T-helper 2 cell treated with Interferon-gamma antibody and Interleukin-4, amounts not matched to agents 100 ng/mL and 5 ng/mL, for 36 hours (primary cell): ENCODE data around the gene STIM1. TPM values are rescaled to one million over a fixed set of nuclear protein-coding genes. Genes with fewer than 3 reads are reported as not detected.
"Not testable (repeated sequence)": the region's sequence is repeated elsewhere in the genome, so short reads cannot be mapped to it uniquely, and the experiment has no call there.

ENCODE experiments used
- intact Hi-C: fragments of 100-400 bp; cut with micrococcal nuclease; formaldehyde crosslinking; loops from one replicate; pipeline ENCODE4 v1.15.1; 2023
- total RNA-seq: library from RNA; stranded (reverse); gene quantifications from 2 replicates; pipeline ENCODE4 v1.2.3, GENCODE V29; 2022

STIM1 gene
- total RNA-seq, 1 donor from 2014 or later = 93.1 TPM

DNA sequence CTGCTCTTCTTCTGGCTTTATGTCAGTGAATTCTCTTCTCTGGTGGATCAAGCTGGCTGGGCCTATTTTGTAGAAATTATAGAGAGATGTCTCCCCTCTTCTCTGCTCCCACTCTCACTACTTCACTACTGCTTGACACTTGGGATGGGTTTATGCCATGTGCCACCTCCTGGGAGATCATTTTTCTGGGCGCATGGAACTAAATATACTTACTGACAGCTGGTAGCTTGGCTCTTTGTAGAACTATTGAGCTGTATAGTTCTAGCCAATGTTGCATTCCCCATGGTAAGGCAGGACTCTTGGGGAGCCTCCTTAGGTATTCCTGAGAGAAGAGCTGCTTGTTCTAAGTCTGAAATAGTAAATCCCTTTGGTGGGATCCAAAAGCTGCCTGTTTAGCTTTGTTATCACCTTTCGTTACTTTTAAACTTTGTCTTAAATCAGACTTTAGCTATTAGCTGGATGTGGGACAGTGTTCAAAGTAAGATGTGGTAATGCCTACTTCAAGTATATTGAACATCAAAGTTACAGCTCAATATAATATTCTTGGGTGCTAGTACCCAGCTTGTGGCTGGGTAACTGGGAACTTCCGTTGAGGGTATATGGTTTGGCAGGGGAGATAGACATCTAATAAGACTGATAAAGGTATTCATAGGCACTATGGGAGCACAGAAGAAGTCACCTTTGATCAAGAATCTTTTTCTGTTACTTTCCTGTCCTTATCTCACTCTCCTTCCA is 151.6 kb downstream of the STIM1 start:
- intact Hi-C loops = no loop called here

DNA sequence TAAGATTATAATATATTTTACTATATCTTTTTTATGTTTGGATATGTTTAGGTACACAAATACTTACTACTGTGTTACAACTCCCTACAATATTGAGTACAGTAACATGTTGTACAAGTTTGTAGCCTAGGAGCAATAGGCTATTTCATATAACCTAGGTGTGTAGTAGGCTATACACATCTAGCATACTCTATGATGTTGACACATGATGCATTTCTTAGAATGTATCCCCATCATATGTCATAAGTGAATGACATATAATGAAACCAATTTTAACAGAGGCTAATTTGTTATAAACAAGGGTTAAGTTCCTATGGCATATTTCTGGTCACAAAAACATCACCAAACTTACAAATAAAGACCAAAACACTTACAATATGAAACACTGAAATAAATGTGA is 152.7 kb downstream of the STIM1 start:
- intact Hi-C loops = no loop called here

DNA sequence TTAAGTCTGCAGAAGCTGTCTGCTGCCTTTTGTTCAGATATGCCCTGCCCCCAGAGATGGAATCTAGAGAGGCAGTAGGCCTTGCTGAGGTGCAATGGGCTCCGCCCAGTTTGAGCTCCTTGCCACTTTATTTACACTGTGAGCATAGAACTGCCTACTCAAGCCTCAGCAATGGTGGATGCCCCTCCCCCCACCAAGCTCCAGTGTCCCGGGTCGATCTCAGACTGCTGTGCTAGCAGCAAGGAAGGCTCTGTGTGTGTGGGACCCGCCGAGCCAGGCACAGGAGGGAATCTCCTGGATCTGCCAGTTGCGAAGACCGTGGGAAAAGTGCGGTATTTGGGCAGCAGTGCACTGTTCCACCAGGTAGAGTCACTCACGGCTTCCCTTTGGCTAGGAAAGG is 161.1 kb downstream of the STIM1 start:
- intact Hi-C loops = not testable (repeated sequence)

DNA sequence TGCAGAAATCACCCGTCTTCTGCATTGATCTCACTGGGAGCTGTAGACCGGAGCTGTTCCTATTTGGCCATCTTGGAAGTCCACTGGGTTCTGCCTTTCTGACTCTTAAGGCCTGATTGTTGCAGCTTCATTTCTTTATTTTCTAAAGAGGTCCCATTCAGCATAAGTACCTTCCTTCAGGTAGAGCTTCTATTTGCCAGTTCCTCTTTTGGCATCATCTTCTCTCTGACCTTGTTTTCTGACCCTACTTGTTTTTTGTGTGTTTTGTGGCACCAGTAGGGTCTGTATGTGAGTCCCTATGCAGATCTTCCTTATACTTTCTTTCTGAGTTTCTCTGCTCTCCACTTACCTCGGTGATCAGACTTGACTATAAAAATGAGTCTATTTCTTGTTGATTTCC is 161.7 kb downstream of the STIM1 start:
- intact Hi-C loops = no loop called here

DNA sequence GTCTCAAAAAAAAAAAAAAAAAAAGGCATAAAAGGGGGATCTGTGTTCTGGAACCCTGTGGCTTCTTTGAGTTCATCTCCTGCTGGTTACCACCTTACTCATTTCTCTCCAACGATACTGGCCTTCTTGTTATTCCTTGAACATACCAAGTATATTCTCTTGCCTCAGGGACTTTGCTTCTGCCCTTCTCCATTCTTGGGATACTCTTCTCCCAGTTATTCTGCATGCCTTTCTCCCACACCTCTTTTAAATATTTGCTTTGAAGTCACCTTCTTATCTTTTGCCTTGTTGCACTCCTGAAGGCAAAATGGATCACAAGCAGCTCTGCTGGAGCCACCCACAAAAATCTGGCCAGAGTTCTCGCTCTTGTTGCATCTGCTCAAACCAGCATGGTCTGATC is 163.2 kb downstream of the STIM1 start:
- intact Hi-C loops = loop anchor here (2.0 kb wide), 1 partner anchor 16 kb away; no protein-coding TSS in a partner anchor

DNA sequence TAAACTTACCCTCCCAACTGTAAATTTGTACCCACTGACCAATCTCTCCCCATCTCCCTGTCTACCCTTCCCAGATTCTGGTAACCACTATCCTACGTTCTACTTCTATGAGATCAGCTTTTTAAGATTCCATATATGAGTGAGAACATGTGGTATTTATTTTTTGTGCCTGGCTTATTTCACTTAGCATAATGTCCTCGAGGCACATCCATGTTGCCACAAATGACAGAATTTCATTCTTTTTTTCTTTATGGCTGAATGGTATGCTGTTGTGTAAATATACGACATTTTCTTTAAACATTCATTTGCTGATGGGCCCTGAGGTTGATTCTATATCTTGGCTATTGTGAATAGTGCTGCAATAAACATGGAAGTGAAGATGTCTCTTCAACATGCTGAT is 164.4 kb downstream of the STIM1 start:
- intact Hi-C loops = loop anchor here (2.0 kb wide), 1 partner anchor 15 kb away; no protein-coding TSS in a partner anchor

DNA sequence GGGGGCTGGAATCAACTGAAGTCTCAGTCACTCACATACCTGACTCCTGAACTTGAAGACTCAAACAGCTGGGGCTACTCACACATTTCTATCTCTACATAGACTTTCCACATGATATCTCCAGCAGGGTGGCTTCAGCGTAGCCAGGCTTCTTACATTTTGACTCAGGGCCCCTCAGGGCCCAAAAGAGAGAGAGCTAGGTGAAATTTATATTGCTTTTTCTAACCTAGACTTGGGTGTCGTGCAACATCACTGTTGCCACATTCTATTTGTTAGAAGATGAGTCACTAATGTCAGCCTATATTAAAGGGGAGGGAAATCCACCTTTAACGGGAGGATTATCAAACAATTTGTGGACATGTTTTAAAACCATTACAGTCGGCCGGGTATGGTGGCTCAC is 167.2 kb downstream of the STIM1 start:
- intact Hi-C loops = no loop called here

DNA sequence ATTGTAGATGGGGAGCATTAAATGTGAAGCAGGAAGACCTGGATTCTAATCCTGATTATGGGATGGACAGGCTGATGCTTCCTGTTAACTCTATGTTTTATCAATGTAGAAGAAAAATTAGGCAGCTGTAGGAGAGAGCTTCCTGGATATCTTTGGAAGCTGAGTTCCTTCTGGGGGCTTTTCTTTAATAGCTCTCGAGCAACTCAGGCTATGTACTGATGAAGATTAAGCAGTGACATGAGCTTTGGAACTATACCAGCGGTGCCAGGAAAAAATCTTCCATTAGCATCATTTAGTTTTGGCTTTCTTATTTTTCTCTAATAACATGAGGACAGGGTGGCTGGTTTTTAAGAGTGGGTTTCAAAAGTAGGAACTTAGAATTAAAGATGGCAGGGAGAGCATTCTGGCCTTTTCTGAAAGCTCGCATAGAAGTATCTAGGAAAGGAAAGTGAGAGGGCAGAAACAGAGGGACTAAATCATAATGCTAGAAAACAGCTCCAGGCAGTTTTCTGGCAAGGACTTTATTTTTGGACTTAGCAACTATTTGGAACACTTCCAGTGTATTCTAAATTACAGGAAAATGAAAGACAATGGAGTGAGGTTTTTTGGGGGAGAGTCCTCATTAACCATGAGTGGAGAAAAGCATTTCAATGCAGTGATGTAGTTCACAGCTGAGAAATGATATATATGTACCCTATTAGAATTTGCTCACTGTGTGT is 169.9 kb downstream of the STIM1 start:
- intact Hi-C loops = no loop called here

DNA sequence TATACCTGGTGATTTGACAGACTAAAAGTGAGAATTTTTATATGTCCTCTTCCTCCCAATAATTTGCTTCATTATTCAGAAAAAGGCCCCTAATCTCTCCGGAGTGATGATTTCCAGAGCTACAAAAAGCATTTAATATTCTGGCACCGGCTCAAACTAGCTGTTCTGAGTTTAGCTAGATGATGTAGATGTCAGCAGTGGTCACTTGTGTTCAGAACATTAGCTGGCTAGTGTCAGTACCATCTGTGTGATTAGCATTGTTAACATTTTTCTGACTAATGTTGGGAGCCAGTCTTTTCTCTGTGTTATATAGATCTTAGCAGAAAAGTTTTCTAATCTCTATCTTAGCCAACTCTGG is 170.5 kb downstream of the STIM1 start:
- intact Hi-C loops = no loop called here

DNA sequence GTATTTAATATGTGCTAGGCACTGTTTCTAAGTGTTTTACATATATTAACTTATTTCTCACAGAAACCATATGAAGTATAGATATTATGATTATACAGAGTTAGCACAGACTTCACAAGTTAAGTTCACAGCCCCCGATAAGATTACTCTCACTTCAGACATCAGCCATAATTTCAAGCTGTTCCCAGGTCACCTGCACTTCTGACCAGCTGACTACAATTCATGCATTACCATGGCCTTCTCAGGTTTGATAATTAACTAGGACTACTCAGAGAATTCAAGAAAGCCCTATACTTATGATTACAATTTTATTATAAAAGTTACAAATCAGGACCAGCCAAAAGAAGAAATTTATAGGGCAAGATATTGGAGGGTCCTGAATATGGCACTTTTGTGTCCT is 170.9 kb downstream of the STIM1 start:
- intact Hi-C loops = no loop called here

DNA sequence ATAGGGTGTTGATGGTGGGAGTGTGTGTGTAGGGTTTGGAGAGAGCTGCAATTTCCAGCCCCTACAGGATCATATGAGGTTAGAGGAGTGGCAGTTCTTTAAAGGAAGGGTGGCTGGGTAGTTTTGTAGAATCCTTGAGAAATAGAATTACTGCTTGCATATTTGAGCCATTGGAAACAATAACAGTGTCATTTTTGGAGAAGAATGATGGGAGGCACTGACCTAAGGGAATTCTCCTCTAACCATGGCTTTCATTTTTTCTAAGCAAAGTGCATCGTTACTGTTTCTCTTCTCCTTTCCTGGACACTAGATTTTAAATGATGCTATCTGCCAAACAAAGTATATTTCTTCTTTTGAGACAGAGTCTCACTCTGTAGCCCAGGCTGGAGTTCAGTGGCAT is 172.3 kb downstream of the STIM1 start:
- intact Hi-C loops = no loop called here

DNA sequence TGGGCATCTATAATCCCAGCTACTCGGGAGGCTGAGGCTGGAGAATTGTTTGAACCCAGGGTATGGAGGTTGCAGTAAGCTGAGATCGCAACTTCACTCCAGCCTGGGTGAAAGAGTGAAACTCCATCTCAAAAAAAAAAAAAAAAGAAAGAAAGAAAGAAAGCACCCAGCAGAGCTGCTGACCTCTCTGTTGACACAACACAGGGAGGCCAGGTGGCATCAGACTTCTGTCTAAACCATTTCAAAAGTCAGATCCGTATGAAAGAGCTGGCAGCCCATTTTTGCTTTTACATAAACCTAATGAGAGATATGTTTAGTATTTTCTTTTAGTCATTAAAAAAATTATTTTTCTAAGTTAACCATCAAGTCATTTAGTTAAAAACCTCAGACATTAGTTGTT is 174.7 kb downstream of the STIM1 start:
- intact Hi-C loops = no loop called here

DNA sequence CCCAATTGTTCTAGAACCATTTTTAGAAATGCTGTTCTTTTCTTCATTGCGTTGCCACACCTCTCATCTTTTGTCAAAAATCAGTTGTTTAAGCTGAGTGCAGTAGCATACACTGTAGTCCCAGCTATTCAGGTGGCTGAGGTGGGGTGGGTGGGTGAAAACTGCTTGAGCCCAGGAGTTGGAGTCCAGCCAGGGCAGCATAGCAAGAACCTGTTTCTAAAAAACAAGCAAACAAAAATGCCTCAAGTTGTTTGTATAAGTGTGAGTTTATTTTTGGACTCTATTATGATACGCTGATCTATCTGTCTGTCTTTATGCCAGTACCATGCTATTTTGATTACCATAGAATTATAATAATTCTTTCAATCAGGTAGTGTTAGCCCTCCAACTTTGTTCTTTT is 176.6 kb downstream of the STIM1 start:
- intact Hi-C loops = no loop called here

DNA sequence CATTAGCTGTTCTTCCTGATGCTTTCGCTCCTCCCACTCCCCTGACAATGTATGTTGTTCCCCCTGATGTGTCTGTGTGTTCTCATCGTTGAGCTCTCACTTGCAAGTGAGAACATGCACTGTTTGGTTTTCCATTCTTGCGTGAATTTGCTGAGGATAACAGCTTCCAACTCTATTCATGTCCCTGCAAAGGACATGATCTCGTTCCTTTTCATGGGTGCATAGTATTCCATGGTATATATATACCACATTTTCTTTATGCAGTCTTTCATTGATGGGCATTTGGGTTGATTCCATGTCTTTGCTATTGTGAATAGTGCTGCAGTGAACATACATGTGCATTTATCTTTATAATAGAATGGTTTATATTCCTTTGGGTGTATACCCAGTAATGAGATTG is 180.5 kb downstream of the STIM1 start:
- intact Hi-C loops = loop anchor here (2.0 kb wide), 1 partner anchor 17 kb away; no protein-coding TSS in a partner anchor

DNA sequence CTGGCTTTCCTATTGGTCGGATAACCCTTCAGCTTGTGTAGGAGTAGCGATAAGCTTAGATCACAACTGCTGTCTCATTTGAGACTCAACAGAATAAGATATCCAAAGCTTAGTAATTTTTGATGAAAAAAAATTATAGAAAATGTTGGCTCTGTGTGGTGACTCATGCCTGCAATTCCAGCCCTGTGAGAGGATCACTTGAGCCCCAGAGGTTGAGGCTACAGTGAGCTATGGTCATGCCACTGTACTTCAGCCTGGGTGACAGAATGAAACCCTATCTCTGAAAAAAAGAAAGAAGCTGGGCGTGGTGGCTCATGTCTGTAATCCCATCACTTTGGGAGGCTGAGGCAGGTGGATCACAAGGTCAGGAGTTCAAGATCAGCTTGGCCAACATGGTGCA is 183.5 kb downstream of the STIM1 start:
- intact Hi-C loops = no loop called here

DNA sequence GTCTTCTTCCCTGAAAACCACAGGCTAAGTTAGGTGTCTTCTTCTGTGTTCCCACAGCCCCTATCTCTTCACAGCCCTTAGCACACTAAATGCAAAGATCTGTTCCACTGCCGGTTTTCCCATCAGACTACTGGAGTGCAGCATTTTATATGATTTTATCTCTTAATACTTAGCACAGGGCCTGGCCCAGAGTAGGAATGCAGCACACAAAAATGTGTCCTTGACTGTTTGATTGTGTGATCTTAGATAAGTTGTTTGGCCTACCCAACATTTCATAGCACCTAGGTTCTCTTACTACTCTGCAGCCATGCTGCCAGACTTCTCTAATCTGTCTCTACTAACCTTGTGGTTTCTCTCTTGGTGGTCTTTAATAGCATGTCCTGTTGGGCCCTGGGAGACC is 185.0 kb downstream of the STIM1 start:
- intact Hi-C loops = no loop called here

DNA sequence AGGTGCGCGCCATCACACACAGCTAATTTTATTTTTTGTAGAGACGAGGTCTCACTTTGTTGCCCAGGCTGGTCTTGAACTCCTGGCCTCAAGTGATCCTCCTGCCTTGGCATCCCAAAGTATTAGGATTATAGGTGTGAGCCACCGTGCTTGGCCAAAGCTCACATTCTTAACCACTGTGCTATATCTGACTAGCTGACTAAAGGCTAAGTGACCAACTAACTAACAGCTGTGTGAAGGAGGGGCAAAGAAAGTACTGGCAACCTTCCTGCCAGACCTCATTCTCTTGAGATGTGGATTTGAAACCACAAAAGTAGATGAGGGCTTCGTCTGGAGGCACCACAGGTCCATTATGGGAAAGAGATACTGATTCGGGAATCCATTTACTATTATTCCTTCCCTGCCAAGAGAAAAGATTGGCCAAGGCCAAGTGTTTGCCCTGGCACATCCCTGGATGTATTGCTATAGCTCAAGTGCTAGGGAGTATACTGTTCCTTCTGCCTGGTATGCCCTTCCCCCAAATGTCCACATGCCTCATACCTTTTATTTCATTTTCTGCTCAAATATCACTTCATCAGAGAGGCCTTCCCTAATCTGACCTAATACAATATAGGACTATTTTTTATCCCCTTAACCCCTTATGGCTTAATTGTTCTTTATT is 186.4 kb downstream of the STIM1 start:
- intact Hi-C loops = no loop called here

DNA sequence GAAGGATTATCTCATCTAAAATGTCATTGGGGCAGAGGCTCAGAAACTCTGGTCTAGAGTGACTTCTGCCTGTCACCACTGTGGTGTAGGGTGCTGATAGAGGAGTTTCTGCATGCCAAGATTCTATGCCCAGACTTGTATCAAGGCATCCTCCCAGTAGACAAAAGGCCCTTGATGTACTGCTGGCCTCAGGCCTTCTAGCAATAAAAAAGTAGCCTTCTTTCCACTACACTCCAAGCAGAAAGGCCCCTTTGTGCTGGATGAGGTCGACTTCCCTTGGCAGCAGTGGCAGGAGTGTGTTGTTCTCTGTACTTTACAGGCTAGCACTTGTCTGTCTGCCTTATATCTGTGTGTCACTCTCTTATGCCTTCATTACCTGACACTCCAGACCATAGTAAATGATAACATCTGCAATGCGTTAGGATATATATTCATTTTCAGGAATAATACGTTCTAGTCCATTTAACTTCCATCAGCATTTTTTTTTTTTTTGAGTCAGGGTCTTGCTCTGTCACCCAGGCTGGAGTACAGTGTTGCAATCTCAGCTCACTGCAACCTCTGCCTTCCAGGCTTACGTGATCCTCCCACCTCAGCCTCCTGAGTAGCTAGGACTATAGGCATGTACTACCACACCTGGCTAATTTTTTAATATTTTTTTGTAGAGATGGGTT is 189.6 kb downstream of the STIM1 start:
- intact Hi-C loops = no loop called here

DNA sequence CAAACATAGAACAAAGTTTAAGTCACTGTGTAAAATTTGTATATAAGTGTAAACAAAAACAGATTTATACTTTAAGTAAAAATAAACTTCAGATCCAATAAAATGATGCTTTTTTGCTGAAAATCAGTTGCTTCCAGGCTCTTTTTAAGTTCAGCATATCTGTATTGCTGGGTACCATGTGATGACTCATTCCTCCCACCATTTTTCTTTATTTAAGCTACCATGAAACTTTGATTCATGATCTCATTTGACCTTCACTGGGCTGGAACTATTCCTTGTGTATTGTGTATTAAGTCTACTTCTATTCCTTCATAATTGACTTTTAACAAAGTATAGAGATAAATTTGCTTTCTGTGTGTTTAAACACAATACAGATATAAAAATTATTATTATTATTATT is 192.9 kb downstream of the STIM1 start:
- intact Hi-C loops = no loop called here

DNA sequence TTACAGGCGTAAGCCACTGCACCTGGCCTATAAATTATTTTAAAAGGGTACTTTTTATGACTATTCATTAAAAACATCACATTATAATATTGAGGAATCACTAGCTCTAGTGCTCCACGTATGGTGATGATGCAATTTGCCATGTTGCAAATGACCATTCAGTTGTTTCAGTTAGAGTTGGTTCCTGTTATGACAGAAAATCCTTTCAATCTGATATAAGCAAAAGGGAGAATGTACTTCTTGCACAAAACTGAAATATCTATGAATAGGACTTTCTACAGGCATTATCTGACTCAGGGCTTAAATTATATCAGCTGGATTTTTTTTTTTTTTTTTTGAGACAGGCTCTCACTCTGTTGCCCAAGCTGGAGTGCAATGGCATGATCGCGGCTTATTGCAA is 193.5 kb downstream of the STIM1 start:
- intact Hi-C loops = no loop called here

DNA sequence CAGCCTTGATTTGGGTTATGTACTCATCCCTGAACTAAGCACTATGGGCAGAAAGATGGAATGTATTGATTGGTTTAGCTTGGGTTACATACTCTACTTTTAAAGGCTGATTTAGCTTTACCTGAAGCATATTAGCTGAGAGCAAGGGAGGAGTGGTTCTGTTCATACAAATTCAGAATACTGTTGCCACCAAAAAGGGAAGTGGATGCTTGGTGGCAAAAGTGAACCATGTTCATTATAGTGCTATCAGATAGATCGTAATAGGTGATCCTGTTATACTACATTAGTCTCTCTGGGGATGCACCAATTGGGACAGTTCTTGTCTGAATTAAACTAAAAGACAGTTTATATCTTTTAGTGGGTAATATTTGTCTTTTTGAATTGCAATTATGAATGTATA is 194.7 kb downstream of the STIM1 start:
- intact Hi-C loops = no loop called here

DNA sequence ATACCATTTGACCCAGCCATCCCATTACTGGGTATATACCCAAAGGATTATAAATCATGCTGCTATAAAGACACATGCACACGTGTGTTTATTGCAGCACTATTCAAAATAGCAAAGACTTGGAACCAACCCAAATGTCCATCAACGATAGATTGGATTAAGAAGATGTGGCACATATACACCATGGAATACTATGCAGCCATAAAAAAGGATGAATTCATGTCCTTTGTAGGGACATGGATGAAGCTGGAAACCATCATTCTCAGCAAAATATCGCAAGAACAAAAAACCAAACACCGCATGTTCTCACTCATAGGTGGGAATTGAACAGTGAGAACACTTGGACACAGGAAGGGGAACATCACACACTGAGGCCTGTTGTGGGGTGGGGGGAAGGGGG is 197.7 kb downstream of the STIM1 start:
- intact Hi-C loops = not testable (repeated sequence)
